Measurements from ENCODE around the gene TBX21. TPM values are rescaled to one million over a fixed set of nuclear protein-coding genes. Genes with fewer than 3 reads are reported as not detected.

TBX21 gene
- total RNA-seq, 3 donors from 2014 or later, result 0.33 to 1.8 (median 1.0) TPM

GRCh38 chr17:47686664-47687327, 46.2 kb upstream of the TBX21 start:
- H3K9me3 ChIP-seq, result no peaks in the 10 kb centered on the region
- TF ChIP-seq POLR2AphosphoS5 (IDR thresholded peaks at IDR 0.05), result no peak
- no peak for TF ChIP-seq POLR2A (IDR thresholded peaks at IDR 0.05)
- TF ChIP-seq, protein P1, sequence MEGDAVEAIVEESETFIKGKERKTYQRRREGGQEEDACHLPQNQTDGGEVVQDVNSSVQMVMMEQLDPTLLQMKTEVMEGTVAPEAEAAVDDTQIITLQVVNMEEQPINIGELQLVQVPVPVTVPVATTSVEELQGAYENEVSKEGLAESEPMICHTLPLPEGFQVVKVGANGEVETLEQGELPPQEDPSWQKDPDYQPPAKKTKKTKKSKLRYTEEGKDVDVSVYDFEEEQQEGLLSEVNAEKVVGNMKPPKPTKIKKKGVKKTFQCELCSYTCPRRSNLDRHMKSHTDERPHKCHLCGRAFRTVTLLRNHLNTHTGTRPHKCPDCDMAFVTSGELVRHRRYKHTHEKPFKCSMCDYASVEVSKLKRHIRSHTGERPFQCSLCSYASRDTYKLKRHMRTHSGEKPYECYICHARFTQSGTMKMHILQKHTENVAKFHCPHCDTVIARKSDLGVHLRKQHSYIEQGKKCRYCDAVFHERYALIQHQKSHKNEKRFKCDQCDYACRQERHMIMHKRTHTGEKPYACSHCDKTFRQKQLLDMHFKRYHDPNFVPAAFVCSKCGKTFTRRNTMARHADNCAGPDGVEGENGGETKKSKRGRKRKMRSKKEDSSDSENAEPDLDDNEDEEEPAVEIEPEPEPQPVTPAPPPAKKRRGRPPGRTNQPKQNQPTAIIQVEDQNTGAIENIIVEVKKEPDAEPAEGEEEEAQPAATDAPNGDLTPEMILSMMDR (IDR thresholded peaks at IDR 0.05), result no peak
- H3K27ac ChIP-seq, result peak overlapping the region in 1 of 2 donors; percentile 35

GRCh38 chr17:47687328-47687690, 45.7 kb upstream of the TBX21 start:
- Histone ChIP-seq H3K27me3 (no peaks in the 10 kb centered on the region), H3K4me3 (no peak overlapping the region), H3K36me3 (no peaks in the 10 kb centered on the region), H3K4me1 (no peaks in the 10 kb centered on the region), H3K27ac (peak overlapping the region in 1 of 2 donors; percentile 35), H3K9me3 (no peaks in the 10 kb centered on the region)
- no peak for DNase-seq (ENCODE audit: low spot score in 2 of 2)
- intact Hi-C loops (cut with DNase I; ENCODE audit: low total_unique reads), result no loop called here
- TF ChIP-seq POLR2A (IDR thresholded peaks at IDR 0.05) (no peak), POLR2AphosphoS5 (IDR thresholded peaks at IDR 0.05) (no peak)
- TF ChIP-seq, protein P1 (IDR thresholded peaks at IDR 0.05), result no peak

More at GRCh38 chr17:47686664-47687327, 46.2 kb upstream of the TBX21 start:
- intact Hi-C loops (cut with DNase I; ENCODE audit: low total_unique reads), result no loop called here
- Histone ChIP-seq H3K4me3 (no peak overlapping the region), H3K27me3 (no peaks in the 10 kb centered on the region), H3K36me3 (no peaks in the 10 kb centered on the region), H3K4me1 (no peaks in the 10 kb centered on the region)
- DNase-seq (ENCODE audit: low spot score in 2 of 2), result no peak

DNA sequence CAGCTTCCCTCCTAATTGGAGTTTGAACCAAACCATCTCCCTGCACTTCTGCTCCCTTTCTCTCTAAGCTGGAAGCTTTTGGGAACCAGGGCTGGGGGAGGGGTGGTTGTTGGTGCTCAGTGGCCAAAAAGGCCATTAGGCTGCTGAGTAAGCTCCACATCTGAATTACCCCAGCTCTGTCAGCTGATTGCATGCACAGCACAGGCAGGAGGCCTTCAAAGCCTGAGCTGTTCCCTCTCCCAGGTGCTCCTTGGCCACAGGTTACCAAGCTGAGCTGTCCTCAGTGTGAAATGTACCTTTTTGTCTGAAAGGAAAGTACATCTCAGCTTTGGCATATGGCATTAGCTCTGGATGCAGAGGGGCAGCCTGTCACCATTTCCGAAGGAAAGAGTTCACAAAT, 45.3 kb upstream of the TBX21 start:
- no peak for DNase-seq (ENCODE audit: low spot score in 2 of 2)
- TF ChIP-seq, protein P1 (IDR thresholded peaks at IDR 0.05), result no peak
- TF ChIP-seq POLR2AphosphoS5 (IDR thresholded peaks at IDR 0.05) (no peak), POLR2A (IDR thresholded peaks at IDR 0.05) (no peak)
- Histone ChIP-seq H3K4me1 (no peaks in the 10 kb centered on the region), H3K27ac (peak overlapping the region in 1 of 2 donors; percentile 35), H3K27me3 (no peaks in the 10 kb centered on the region), H3K36me3 (no peaks in the 10 kb centered on the region), H3K4me3 (no peak overlapping the region), H3K9me3 (no peaks in the 10 kb centered on the region)
- intact Hi-C loops (cut with DNase I; ENCODE audit: low total_unique reads), result no loop called here

DNA sequence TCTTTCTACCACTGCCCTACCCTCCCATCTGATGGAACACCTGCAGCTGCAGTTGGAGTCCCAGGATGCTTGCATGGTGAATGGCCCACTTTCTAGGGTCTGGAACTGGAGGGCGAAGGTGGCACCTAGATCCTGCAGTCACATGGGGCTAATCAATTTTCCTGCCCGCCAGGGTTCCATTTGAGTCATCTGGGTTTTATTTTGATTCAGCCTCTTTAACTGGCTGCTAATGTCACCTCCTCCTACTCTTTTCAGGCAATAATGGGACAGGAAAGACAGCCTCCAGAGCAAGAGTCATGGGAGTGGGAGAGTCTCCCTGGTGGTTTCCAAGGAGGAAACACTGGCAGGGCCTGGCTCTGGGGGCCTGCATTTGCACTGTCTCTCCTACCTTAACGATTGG, 42.9 kb upstream of the TBX21 start:
- no peak for DNase-seq (ENCODE audit: low spot score in 2 of 2)

GRCh38 chr17:47692137-47692894, 40.7 kb upstream of the TBX21 start:
- DNase-seq (ENCODE audit: low spot score in 2 of 2), result no peak
- Histone ChIP-seq H3K4me3 (no peak overlapping the region), H3K27ac (no peak overlapping the region), H3K9me3 (no peaks in the 10 kb centered on the region), H3K4me1 (peaks cover 0 to 3% of the 10 kb centered on the region in 2 donors), H3K36me3 (no peaks in the 10 kb centered on the region), H3K27me3 (no peaks in the 10 kb centered on the region)
- TF ChIP-seq POLR2AphosphoS5 (IDR thresholded peaks at IDR 0.05) (no peak), POLR2A (IDR thresholded peaks at IDR 0.05) (no peak)
- TF ChIP-seq, protein P1 (IDR thresholded peaks at IDR 0.05), result no peak
- intact Hi-C loops (cut with DNase I; ENCODE audit: low total_unique reads), result no loop called here

More for the DNA sequence above, 42.9 kb upstream of the TBX21 start:
- Histone ChIP-seq H3K4me1 (peaks cover 0 to 2% of the 10 kb centered on the region in 2 donors), H3K27ac (no peak overlapping the region), H3K9me3 (no peaks in the 10 kb centered on the region), H3K27me3 (no peaks in the 10 kb centered on the region), H3K36me3 (no peaks in the 10 kb centered on the region), H3K4me3 (no peak overlapping the region)
- intact Hi-C loops (cut with DNase I; ENCODE audit: low total_unique reads), result no loop called here
- TF ChIP-seq POLR2A (IDR thresholded peaks at IDR 0.05) (no peak), POLR2AphosphoS5 (IDR thresholded peaks at IDR 0.05) (no peak)

Data from breast epithelium (tissue), 4 donors.